ENCODE data around the gene TNIK. TPM values are rescaled to one million over a fixed set of nuclear protein-coding genes. Genes with fewer than 3 reads are reported as not detected.

TNIK gene
- total RNA-seq, 1 experiment from 2014 or later = 22.4 TPM

GRCh38 chr3:171168551-171168950 lies 291.7 kb downstream of the TNIK start:
- Mint-ChIP-seq H3K27me3 (ENCODE audit: insufficient read depth, unreplicated experiment) (no peaks in the 10 kb centered on the region), H3K27ac (ENCODE audit: unreplicated experiment) (no peak overlapping the region), H3K36me3 (ENCODE audit: insufficient read depth, unreplicated experiment) (peaks cover 24% of the 10 kb centered on the region), H3K4me3 (ENCODE audit: unreplicated experiment) (no peak overlapping the region), H3K9me3 (ENCODE audit: unreplicated experiment) (no peaks in the 10 kb centered on the region), H3K4me1 (ENCODE audit: low read depth, unreplicated experiment) (peaks cover 18% of the 10 kb centered on the region)
- H3K9me3 ChIP-seq = no peaks in the 10 kb centered on the region
- no peak for TF ChIP-seq CTCF (IDR thresholded peaks at IDR 0.05; ENCODE audit: insufficient read depth in 1 of 2, low read depth in 1 of 2, low read length in 1 of 2, severe bottlenecking in 1 of 2, unreplicated experiment in 1 of 2)
- intact Hi-C loops (cut with micrococcal nuclease; ENCODE audit: unreplicated experiment) = loop anchor here (1.0 to 5.0 kb wide), 2 partner anchors 118 to 399 kb away; no protein-coding TSS in a partner anchor
- POLR2A ChIA-PET = interaction anchor here (0.6 kb wide), 1 partner anchor 79 kb away, joined by 4 read pairs; no protein-coding TSS in a partner anchor
- H3K36me3 ChIP-seq (ENCODE audit: control insufficient read depth, insufficient read depth, low read length) = no peaks in the 10 kb centered on the region
- no TSS peak for BruUV-seq (replicated peaks)
- CTCF ChIA-PET = interaction anchor here (0.9 to 1.3 kb wide), 2 partner anchors 119 to 207 kb away, joined by 4 to 5 read pairs; no protein-coding TSS in a partner anchor
- H3K4me1 ChIP-seq = peaks cover 48% of the 10 kb centered on the region
- H3K27me3 ChIP-seq (replicated peaks; ENCODE audit: control insufficient read depth, insufficient read depth, low read length) = no peaks in the 10 kb centered on the region
- H3K4me3 ChIP-seq (ENCODE audit: low read depth, low read length) = no peak overlapping the region
- DNase-seq = no peak

GRCh38 chr3:171168086-171168485 lies 292.1 kb downstream of the TNIK start:
- H3K4me3 Mint-ChIP-seq (ENCODE audit: unreplicated experiment) = no peak overlapping the region
- H3K27me3 Mint-ChIP-seq (ENCODE audit: insufficient read depth, unreplicated experiment) = no peaks in the 10 kb centered on the region
- Histone ChIP-seq H3K9me3 (peaks cover 3% of the 10 kb centered on the region; the same call in 1 of the 2 replicates), H3K27me3 (replicated peaks; ENCODE audit: control insufficient read depth, insufficient read depth, low read length) (no peaks in the 10 kb centered on the region), H3K36me3 (ENCODE audit: control insufficient read depth, insufficient read depth, low read length) (no peaks in the 10 kb centered on the region), H3K4me1 (peaks cover 48% of the 10 kb centered on the region), H3K4me3 (ENCODE audit: low read depth, low read length) (no peak overlapping the region)
- peaks cover 2% of the 10 kb centered on the region for H3K9me3 Mint-ChIP-seq (ENCODE audit: unreplicated experiment)
- BruUV-seq (replicated peaks) = no TSS peak
- H3K36me3 Mint-ChIP-seq (ENCODE audit: insufficient read depth, unreplicated experiment) = peaks cover 25% of the 10 kb centered on the region
- no peak overlapping the region for H3K27ac Mint-ChIP-seq (ENCODE audit: unreplicated experiment)
- intact Hi-C loops (cut with micrococcal nuclease; ENCODE audit: unreplicated experiment) = loop anchor here (1.0 to 5.0 kb wide), 2 partner anchors 118 to 399 kb away; no protein-coding TSS in a partner anchor
- TF ChIP-seq CTCF (IDR thresholded peaks at IDR 0.05; ENCODE audit: insufficient read depth in 1 of 2, low read depth in 1 of 2, low read length in 1 of 2, severe bottlenecking in 1 of 2, unreplicated experiment in 1 of 2) = peak; percentile 34 to 49
- DNase-seq = peak; percentile 52 to 68
- ChIA-PET CTCF (interaction anchor here (0.9 to 1.3 kb wide), 2 partner anchors 118 to 206 kb away, joined by 4 to 5 read pairs; no protein-coding TSS in a partner anchor), POLR2A (no interaction called here)
- peaks cover 17% of the 10 kb centered on the region for H3K4me1 Mint-ChIP-seq (ENCODE audit: low read depth, unreplicated experiment)

GRCh38 chr3:171165983-171166382 lies 294.2 kb downstream of the TNIK start:
- Histone ChIP-seq H3K9me3 (peaks cover 6% of the 10 kb centered on the region; the same call in 1 of the 2 replicates), H3K4me3 (ENCODE audit: low read depth, low read length) (no peak overlapping the region), H3K27me3 (replicated peaks; ENCODE audit: control insufficient read depth, insufficient read depth, low read length) (no peaks in the 10 kb centered on the region), H3K36me3 (ENCODE audit: control insufficient read depth, insufficient read depth, low read length) (no peaks in the 10 kb centered on the region), H3K4me1 (peaks cover 29% of the 10 kb centered on the region)
- H3K27ac Mint-ChIP-seq (ENCODE audit: unreplicated experiment) = peak overlapping the region; percentile 14
- ChIA-PET POLR2A (no interaction called here), CTCF (no interaction called here)
- no peaks in the 10 kb centered on the region for H3K27me3 Mint-ChIP-seq (ENCODE audit: insufficient read depth, unreplicated experiment)
- TF ChIP-seq CTCF (IDR thresholded peaks at IDR 0.05; ENCODE audit: insufficient read depth in 1 of 2, low read depth in 1 of 2, low read length in 1 of 2, severe bottlenecking in 1 of 2, unreplicated experiment in 1 of 2) = no peak
- peaks cover 22% of the 10 kb centered on the region for H3K36me3 Mint-ChIP-seq (ENCODE audit: insufficient read depth, unreplicated experiment)
- peaks cover 14% of the 10 kb centered on the region for H3K9me3 Mint-ChIP-seq (ENCODE audit: unreplicated experiment)
- H3K4me1 Mint-ChIP-seq (ENCODE audit: low read depth, unreplicated experiment) = peaks cover 7% of the 10 kb centered on the region
- no TSS peak for BruUV-seq (replicated peaks)
- no peak overlapping the region for H3K4me3 Mint-ChIP-seq (ENCODE audit: unreplicated experiment)
- intact Hi-C loops (cut with micrococcal nuclease; ENCODE audit: unreplicated experiment) = loop anchor here (5.0 kb wide), 1 partner anchor 401 kb away; no protein-coding TSS in a partner anchor
- DNase-seq = no peak

All from Caco-2 (cell line).